ENCODE results near the gene MYO1H.

The MYO1H gene

GRCh38 chr12:109378569-109378968 lies 30.9 kb downstream of the MYO1H start:
- Histone ChIP-seq H3K9me3 (ENCODE audit: control insufficient read depth in 2 of 2, low read length in 2 of 2) (no peaks in the 10 kb centered on the region), H3K4me1 (ENCODE audit: control insufficient read depth in 2 of 2, insufficient read depth in 2 of 2, low read length in 2 of 2) (no peaks in the 10 kb centered on the region), H3K9ac (ENCODE audit: low read depth in 1 of 2, low read length in 2 of 2) (no peak overlapping the region), H3K27me3 (ENCODE audit: control insufficient read depth in 2 of 2, insufficient read depth in 2 of 2, low read length in 2 of 2) (no peaks in the 10 kb centered on the region), H3K36me3 (ENCODE audit: control insufficient read depth in 2 of 2, insufficient read depth in 2 of 2, low read length in 2 of 2) (no peaks in the 10 kb centered on the region), H3K27ac (ENCODE audit: low read depth in 2 of 2, low read length in 2 of 2) (no peak overlapping the region), H3K4me3 (ENCODE audit: low read length in 2 of 2) (no peak overlapping the region)

GRCh38 chr12:109382031-109382430 lies 34.3 kb downstream of the MYO1H start:
- Histone ChIP-seq H3K4me1 (ENCODE audit: control insufficient read depth in 2 of 2, insufficient read depth in 2 of 2, low read length in 2 of 2) (peaks cover 0 to 4% of the 10 kb centered on the region in 2 donors), H3K9ac (ENCODE audit: low read depth in 1 of 2, low read length in 2 of 2) (no peak overlapping the region), H3K4me3 (ENCODE audit: low read length in 2 of 2) (no peak overlapping the region), H3K9me3 (ENCODE audit: control insufficient read depth in 2 of 2, low read length in 2 of 2) (no peaks in the 10 kb centered on the region), H3K27ac (ENCODE audit: low read depth in 2 of 2, low read length in 2 of 2) (no peak overlapping the region), H3K27me3 (ENCODE audit: control insufficient read depth in 2 of 2, insufficient read depth in 2 of 2, low read length in 2 of 2) (no peaks in the 10 kb centered on the region), H3K36me3 (ENCODE audit: control insufficient read depth in 2 of 2, insufficient read depth in 2 of 2, low read length in 2 of 2) (no peaks in the 10 kb centered on the region)

GRCh38 chr12:109383240-109383639 lies 35.5 kb downstream of the MYO1H start:
- H3K9ac ChIP-seq (ENCODE audit: low read depth in 1 of 2, low read length in 2 of 2): no peak overlapping the region

GRCh38 chr12:109385339-109386058 lies 37.8 kb downstream of the MYO1H start:
- H3K9me3 ChIP-seq (ENCODE audit: control insufficient read depth in 2 of 2, low read length in 2 of 2): no peaks in the 10 kb centered on the region
- no peak overlapping the region for H3K9ac ChIP-seq (ENCODE audit: low read depth in 1 of 2, low read length in 2 of 2)
- no peak overlapping the region for H3K27ac ChIP-seq (ENCODE audit: low read depth in 2 of 2, low read length in 2 of 2)
- no peaks in the 10 kb centered on the region for H3K27me3 ChIP-seq (ENCODE audit: control insufficient read depth in 2 of 2, insufficient read depth in 2 of 2, low read length in 2 of 2)
- peaks cover 0 to 4% of the 10 kb centered on the region in 2 donors for H3K4me1 ChIP-seq (ENCODE audit: control insufficient read depth in 2 of 2, insufficient read depth in 2 of 2, low read length in 2 of 2)
- H3K36me3 ChIP-seq (ENCODE audit: control insufficient read depth in 2 of 2, insufficient read depth in 2 of 2, low read length in 2 of 2): no peaks in the 10 kb centered on the region
- no peak overlapping the region for H3K4me3 ChIP-seq (ENCODE audit: low read length in 2 of 2)

More at GRCh38 chr12:109383240-109383639, 35.5 kb downstream of the MYO1H start:
- H3K27me3 ChIP-seq (ENCODE audit: control insufficient read depth in 2 of 2, insufficient read depth in 2 of 2, low read length in 2 of 2): no peaks in the 10 kb centered on the region
- H3K9me3 ChIP-seq (ENCODE audit: control insufficient read depth in 2 of 2, low read length in 2 of 2): no peaks in the 10 kb centered on the region
- H3K27ac ChIP-seq (ENCODE audit: low read depth in 2 of 2, low read length in 2 of 2): no peak overlapping the region
- H3K4me3 ChIP-seq (ENCODE audit: low read length in 2 of 2): no peak overlapping the region
- H3K4me1 ChIP-seq (ENCODE audit: control insufficient read depth in 2 of 2, insufficient read depth in 2 of 2, low read length in 2 of 2): peaks cover 0 to 4% of the 10 kb centered on the region in 2 donors
- H3K36me3 ChIP-seq (ENCODE audit: control insufficient read depth in 2 of 2, insufficient read depth in 2 of 2, low read length in 2 of 2): no peaks in the 10 kb centered on the region

DNA sequence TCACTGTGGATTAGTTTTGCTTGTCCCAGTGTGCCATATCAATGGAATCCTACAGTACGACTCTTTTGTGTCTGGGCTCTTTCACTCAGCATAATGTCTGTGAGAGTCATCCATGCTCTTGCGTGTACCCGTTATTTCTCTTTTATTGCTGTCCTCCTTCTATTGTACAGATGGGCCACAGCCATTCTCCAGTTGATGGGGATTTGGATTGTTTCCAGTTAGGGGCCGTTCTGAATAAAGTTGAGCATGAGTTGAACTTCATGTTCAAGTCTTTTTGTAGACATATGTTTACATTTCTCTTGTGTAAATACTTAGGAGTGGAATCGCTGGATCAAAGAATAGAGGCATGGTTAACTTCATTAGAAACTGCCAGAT lies 38.3 kb downstream of the MYO1H start:
- Histone ChIP-seq H3K4me3 (ENCODE audit: low read length in 2 of 2) (no peak overlapping the region), H3K36me3 (ENCODE audit: control insufficient read depth in 2 of 2, insufficient read depth in 2 of 2, low read length in 2 of 2) (no peaks in the 10 kb centered on the region), H3K27me3 (ENCODE audit: control insufficient read depth in 2 of 2, insufficient read depth in 2 of 2, low read length in 2 of 2) (no peaks in the 10 kb centered on the region), H3K4me1 (ENCODE audit: control insufficient read depth in 2 of 2, insufficient read depth in 2 of 2, low read length in 2 of 2) (peaks cover 0 to 4% of the 10 kb centered on the region in 2 donors), H3K27ac (ENCODE audit: low read depth in 2 of 2, low read length in 2 of 2) (no peak overlapping the region), H3K9ac (ENCODE audit: low read depth in 1 of 2, low read length in 2 of 2) (no peak overlapping the region), H3K9me3 (ENCODE audit: control insufficient read depth in 2 of 2, low read length in 2 of 2) (no peaks in the 10 kb centered on the region)

GRCh38 chr12:109387425-109388166 lies 39.9 kb downstream of the MYO1H start:
- Histone ChIP-seq H3K9me3 (ENCODE audit: control insufficient read depth in 2 of 2, low read length in 2 of 2) (no peaks in the 10 kb centered on the region), H3K9ac (ENCODE audit: low read depth in 1 of 2, low read length in 2 of 2) (no peak overlapping the region), H3K27me3 (ENCODE audit: control insufficient read depth in 2 of 2, insufficient read depth in 2 of 2, low read length in 2 of 2) (no peaks in the 10 kb centered on the region), H3K4me1 (ENCODE audit: control insufficient read depth in 2 of 2, insufficient read depth in 2 of 2, low read length in 2 of 2) (peaks cover 0 to 4% of the 10 kb centered on the region in 2 donors), H3K27ac (ENCODE audit: low read depth in 2 of 2, low read length in 2 of 2) (no peak overlapping the region), H3K4me3 (ENCODE audit: low read length in 2 of 2) (no peak overlapping the region), H3K36me3 (ENCODE audit: control insufficient read depth in 2 of 2, insufficient read depth in 2 of 2, low read length in 2 of 2) (no peaks in the 10 kb centered on the region)

GRCh38 chr12:109388167-109388563 lies 40.5 kb downstream of the MYO1H start:
- Histone ChIP-seq H3K27ac (ENCODE audit: low read depth in 2 of 2, low read length in 2 of 2) (no peak overlapping the region), H3K36me3 (ENCODE audit: control insufficient read depth in 2 of 2, insufficient read depth in 2 of 2, low read length in 2 of 2) (no peaks in the 10 kb centered on the region), H3K9ac (ENCODE audit: low read depth in 1 of 2, low read length in 2 of 2) (no peak overlapping the region), H3K9me3 (ENCODE audit: control insufficient read depth in 2 of 2, low read length in 2 of 2) (no peaks in the 10 kb centered on the region), H3K4me3 (ENCODE audit: low read length in 2 of 2) (no peak overlapping the region), H3K27me3 (ENCODE audit: control insufficient read depth in 2 of 2, insufficient read depth in 2 of 2, low read length in 2 of 2) (no peaks in the 10 kb centered on the region), H3K4me1 (ENCODE audit: control insufficient read depth in 2 of 2, insufficient read depth in 2 of 2, low read length in 2 of 2) (peaks cover 0 to 4% of the 10 kb centered on the region in 2 donors)

GRCh38 chr12:109389146-109389545 lies 41.4 kb downstream of the MYO1H start:
- H3K9me3 ChIP-seq (ENCODE audit: control insufficient read depth in 2 of 2, low read length in 2 of 2): no peaks in the 10 kb centered on the region
- no peaks in the 10 kb centered on the region for H3K36me3 ChIP-seq (ENCODE audit: control insufficient read depth in 2 of 2, insufficient read depth in 2 of 2, low read length in 2 of 2)
- no peak overlapping the region for H3K27ac ChIP-seq (ENCODE audit: low read depth in 2 of 2, low read length in 2 of 2)
- peaks cover 0 to 4% of the 10 kb centered on the region in 2 donors for H3K4me1 ChIP-seq (ENCODE audit: control insufficient read depth in 2 of 2, insufficient read depth in 2 of 2, low read length in 2 of 2)
- H3K27me3 ChIP-seq (ENCODE audit: control insufficient read depth in 2 of 2, insufficient read depth in 2 of 2, low read length in 2 of 2): no peaks in the 10 kb centered on the region
- H3K9ac ChIP-seq (ENCODE audit: low read depth in 1 of 2, low read length in 2 of 2): no peak overlapping the region
- no peak overlapping the region for H3K4me3 ChIP-seq (ENCODE audit: low read length in 2 of 2)

- Histone ChIP-seq H3K36me3 (ENCODE audit: control insufficient read depth in 2 of 2, insufficient read depth in 2 of 2, low read length in 2 of 2) (no peaks in the 10 kb centered on the region), H3K9me3 (ENCODE audit: control insufficient read depth in 2 of 2, low read length in 2 of 2) (no peaks in the 10 kb centered on the region), H3K9ac (ENCODE audit: low read depth in 1 of 2, low read length in 2 of 2) (no peak overlapping the region), H3K27me3 (ENCODE audit: control insufficient read depth in 2 of 2, insufficient read depth in 2 of 2, low read length in 2 of 2) (no peaks in the 10 kb centered on the region), H3K27ac (ENCODE audit: low read depth in 2 of 2, low read length in 2 of 2) (no peak overlapping the region), H3K4me3 (ENCODE audit: low read length in 2 of 2) (no peak overlapping the region), H3K4me1 (ENCODE audit: control insufficient read depth in 2 of 2, insufficient read depth in 2 of 2, low read length in 2 of 2) (no peaks in the 10 kb centered on the region)
Measured at GRCh38 chr12:109393437-109394345, 46.0 kb downstream of the MYO1H start.

- H3K27me3 ChIP-seq (ENCODE audit: control insufficient read depth in 2 of 2, insufficient read depth in 2 of 2, low read length in 2 of 2): peaks cover 0 to 1% of the 10 kb centered on the region in 2 donors
- H3K4me3 ChIP-seq (ENCODE audit: low read length in 2 of 2): no peak overlapping the region
- H3K36me3 ChIP-seq (ENCODE audit: control insufficient read depth in 2 of 2, insufficient read depth in 2 of 2, low read length in 2 of 2): no peaks in the 10 kb centered on the region
- no peaks in the 10 kb centered on the region for H3K9me3 ChIP-seq (ENCODE audit: control insufficient read depth in 2 of 2, low read length in 2 of 2)
- no peaks in the 10 kb centered on the region for H3K4me1 ChIP-seq (ENCODE audit: control insufficient read depth in 2 of 2, insufficient read depth in 2 of 2, low read length in 2 of 2)
- H3K27ac ChIP-seq (ENCODE audit: low read depth in 2 of 2, low read length in 2 of 2): no peak overlapping the region
- H3K9ac ChIP-seq (ENCODE audit: low read depth in 1 of 2, low read length in 2 of 2): no peak overlapping the region
Measured at GRCh38 chr12:109394891-109395290, 47.2 kb downstream of the MYO1H start.
